ENCODE measurements around the gene CWF19L1.
"Not testable (repeated sequence)": the region's sequence is repeated elsewhere in the genome, so short reads cannot be mapped to it uniquely, and the experiment has no call there.

CWF19L1 gene

DNA sequence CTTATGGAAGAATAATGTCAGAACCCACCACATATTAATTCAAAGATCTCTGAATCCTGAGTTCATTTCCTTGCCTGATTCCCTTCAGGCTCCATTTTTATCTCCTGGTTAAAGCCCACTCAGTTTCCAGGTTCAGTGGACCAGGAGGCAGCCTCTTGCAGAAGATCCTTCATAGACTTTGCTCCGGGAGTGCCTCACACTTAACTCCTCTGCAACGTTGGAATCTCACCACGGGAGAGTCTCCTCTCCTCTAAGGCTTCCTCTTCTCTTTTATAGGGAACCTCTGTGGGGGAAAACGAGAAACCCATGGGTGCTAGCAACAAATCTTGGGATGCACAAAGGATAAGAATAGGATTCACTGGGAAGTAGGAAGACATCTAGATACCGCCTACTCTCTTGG lies 20.8 kb upstream of the CWF19L1 start:
- peaks cover 23% of the 10 kb centered on the region for H3K4me1 Mint-ChIP-seq
- H3K9me3 Mint-ChIP-seq: no peaks in the 10 kb centered on the region
- TF ChIP-seq, protein P1, sequence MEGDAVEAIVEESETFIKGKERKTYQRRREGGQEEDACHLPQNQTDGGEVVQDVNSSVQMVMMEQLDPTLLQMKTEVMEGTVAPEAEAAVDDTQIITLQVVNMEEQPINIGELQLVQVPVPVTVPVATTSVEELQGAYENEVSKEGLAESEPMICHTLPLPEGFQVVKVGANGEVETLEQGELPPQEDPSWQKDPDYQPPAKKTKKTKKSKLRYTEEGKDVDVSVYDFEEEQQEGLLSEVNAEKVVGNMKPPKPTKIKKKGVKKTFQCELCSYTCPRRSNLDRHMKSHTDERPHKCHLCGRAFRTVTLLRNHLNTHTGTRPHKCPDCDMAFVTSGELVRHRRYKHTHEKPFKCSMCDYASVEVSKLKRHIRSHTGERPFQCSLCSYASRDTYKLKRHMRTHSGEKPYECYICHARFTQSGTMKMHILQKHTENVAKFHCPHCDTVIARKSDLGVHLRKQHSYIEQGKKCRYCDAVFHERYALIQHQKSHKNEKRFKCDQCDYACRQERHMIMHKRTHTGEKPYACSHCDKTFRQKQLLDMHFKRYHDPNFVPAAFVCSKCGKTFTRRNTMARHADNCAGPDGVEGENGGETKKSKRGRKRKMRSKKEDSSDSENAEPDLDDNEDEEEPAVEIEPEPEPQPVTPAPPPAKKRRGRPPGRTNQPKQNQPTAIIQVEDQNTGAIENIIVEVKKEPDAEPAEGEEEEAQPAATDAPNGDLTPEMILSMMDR (IDR thresholded peaks at IDR 0.05; ENCODE audit: unreplicated experiment in 3 of 3): no peak
- peak overlapping the region; percentile 58 to 98 (median 76) for H3K4me3 Mint-ChIP-seq
- H3K36me3 Mint-ChIP-seq (ENCODE audit: low read depth): peaks cover 8% of the 10 kb centered on the region
- peaks cover 27% of the 10 kb centered on the region for H3K27me3 Mint-ChIP-seq (ENCODE audit: low read depth)
- H3K27ac Mint-ChIP-seq: peak overlapping the region in 2 of 3 experiments; percentile 12 to 16

DNA sequence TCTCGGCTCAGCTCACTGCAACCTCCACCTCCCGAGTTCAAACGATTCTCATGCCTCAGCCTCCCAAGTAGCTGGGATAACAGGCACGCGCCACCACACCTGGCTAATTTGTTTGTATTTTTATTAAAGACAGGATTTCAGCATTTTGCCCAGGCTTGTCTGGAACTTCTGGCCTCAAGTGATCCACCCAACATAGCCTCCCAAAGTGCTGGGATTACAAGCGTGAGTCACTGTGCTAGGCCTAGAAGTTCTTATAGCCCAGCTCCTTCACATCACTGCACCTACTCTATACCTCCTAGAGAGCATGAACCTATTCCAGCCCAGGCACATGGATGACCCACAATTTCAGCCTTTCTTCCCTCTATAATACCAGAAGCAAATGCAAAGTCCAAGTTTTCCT lies 20.3 kb upstream of the CWF19L1 start:
- peaks cover 22% of the 10 kb centered on the region for H3K27me3 Mint-ChIP-seq (ENCODE audit: low read depth)
- peaks cover 9% of the 10 kb centered on the region for H3K36me3 Mint-ChIP-seq (ENCODE audit: low read depth)
- H3K9me3 Mint-ChIP-seq: no peaks in the 10 kb centered on the region
- peaks cover 23% of the 10 kb centered on the region for H3K4me1 Mint-ChIP-seq
- peak overlapping the region in 2 of 3 experiments; percentile 12 to 16 for H3K27ac Mint-ChIP-seq
- H3K4me3 Mint-ChIP-seq: peak overlapping the region; percentile 58 to 98 (median 76)
- TF ChIP-seq, protein P1 (IDR thresholded peaks at IDR 0.05; ENCODE audit: unreplicated experiment in 3 of 3): no peak

DNA sequence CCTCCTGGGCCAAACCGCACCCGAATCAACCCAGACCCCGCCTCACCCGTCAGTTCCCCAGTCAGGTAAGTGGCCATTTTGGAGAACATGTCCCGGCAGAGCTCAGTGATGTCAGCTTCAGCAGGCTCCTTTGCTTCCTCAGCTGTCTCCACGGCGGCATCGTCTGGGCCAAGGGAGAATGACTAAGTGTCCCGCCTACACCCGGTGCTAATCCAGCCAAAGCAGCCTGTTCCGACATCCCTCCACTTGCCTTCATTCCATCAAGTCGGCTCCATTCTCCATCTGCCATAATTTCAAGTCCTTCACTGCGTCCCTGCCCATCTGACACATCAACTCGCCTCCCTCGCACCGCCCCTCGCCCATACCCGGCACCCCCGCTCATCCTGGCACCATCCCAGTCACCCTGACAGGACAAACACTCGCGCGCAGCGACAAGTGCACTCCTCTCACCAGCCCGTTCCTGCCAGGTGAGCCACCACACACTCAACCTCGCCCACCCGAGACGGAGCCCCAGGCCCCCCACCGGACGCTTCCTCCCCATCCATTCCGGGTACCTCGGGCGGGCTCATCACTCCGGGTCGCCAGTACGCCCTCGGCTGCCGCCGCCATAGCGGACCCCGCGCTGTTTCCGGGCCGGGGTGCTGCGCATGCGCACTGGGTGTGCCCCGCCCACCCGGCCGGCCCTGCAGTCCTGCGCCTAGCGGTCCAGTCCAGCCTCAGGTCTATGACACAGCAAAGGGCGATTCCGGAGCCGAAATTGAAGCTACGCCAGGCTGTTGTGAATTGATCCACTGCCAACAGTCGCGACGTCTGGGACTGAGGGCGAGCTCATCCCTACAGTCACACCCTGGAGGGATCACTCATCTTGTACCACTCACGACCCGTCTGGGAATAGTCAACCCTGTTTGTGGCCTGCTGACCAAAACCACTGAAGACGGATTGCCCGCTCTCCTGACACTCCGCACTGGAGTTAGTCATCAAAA lies 18.9 kb upstream of the CWF19L1 start, which contains the start of gene BLOC1S2:
Gene BLOC1S2 (minus strand): TSS at position 630 of the 983 bp plus-strand sequence. CDS start 21 bp downstream, at position 609.
- Mint-ChIP-seq H3K9me3 (no peaks in the 10 kb centered on the region), H3K4me1 (peaks cover 23% of the 10 kb centered on the region), H3K27ac (peak within 1 kb of the TSS; percentile 94 to 97 (median 96)), H3K36me3 (ENCODE audit: low read depth) (peaks cover 9% of the 10 kb centered on the region), H3K27me3 (ENCODE audit: low read depth) (peaks cover 12% of the 10 kb centered on the region), H3K4me3 (peak within 1 kb of the TSS; percentile 98 to 100 (median 99))
- TF ChIP-seq, protein P1 (IDR thresholded peaks at IDR 0.05; ENCODE audit: unreplicated experiment in 3 of 3): no peak

DNA sequence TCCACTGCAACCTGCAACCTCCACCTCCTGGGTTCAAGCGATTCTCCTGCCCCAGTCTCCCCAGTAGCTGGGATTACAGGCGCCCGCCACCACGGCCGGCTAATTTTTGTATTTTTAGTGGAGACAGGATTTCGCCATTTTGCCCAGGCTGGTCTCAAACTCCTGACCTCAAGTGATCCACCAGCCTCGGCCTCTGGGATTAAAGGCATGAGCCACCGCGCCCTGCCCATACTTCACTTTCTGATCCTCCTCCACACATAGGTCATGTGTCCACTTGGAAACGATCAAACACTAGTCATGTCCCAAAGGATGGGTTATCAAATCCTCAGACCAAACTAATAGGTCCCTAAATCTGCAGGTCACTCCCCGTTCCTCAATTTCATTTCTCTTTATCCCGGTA lies 17.9 kb upstream of the CWF19L1 start:
- H3K4me1 Mint-ChIP-seq: peaks cover 23% of the 10 kb centered on the region
- peak overlapping the region; percentile 98 to 100 (median 99) for H3K4me3 Mint-ChIP-seq
- H3K27me3 Mint-ChIP-seq (ENCODE audit: low read depth); H3K9me3 Mint-ChIP-seq: not testable (repeated sequence)
- peak overlapping the region; percentile 94 to 97 (median 96) for H3K27ac Mint-ChIP-seq
- peaks cover 17% of the 10 kb centered on the region for H3K36me3 Mint-ChIP-seq (ENCODE audit: low read depth)

DNA sequence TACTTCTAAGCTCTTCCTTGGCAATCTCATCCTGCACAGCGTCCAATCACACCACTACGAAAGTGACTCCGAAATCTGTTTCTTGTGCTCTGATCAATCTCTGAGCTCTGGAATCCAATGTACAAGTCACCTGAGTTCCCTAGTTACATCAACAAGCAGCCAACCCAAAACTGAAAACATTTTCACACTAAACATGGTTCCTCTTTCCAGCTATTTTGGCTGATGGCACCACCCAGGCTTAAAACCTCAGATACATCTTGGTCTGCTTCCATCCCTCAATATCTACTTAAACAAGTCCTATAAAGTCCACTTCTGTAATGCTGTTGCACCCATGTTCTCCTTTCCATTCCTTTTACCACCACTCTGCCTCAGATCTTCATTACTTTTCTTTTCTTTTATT lies 15.5 kb upstream of the CWF19L1 start:
- Mint-ChIP-seq H3K27me3 (ENCODE audit: low read depth) (peaks cover 3% of the 10 kb centered on the region), H3K36me3 (ENCODE audit: low read depth) (peaks cover 33% of the 10 kb centered on the region)
- TF ChIP-seq, protein P1 (IDR thresholded peaks at IDR 0.05; ENCODE audit: unreplicated experiment in 3 of 3): no peak

DNA sequence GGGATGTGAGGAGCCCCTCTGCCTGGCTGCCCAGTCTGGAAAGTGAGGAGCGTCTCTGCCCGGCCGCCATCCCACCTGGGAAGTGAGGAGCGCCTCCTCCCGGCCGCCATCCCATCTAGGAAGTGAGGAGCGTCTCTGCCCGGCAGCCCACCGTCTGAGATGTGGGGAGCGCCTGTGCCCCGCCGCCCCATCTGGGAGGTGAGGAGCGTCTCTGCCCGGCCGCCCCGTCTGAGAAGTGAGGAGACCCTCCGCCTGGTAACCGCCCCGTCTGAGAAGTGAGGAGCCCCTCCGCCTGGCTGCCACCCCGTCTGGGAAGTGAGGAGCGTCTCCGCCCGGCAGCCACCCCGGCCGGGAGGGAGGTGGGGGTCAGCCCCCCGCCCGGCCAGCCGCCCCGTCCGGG lies 9.5 kb upstream of the CWF19L1 start:
- not testable (repeated sequence) for H3K27ac Mint-ChIP-seq; H3K27me3 Mint-ChIP-seq (ENCODE audit: low read depth); H3K4me1 Mint-ChIP-seq; H3K4me3 Mint-ChIP-seq; H3K9me3 Mint-ChIP-seq
- H3K36me3 Mint-ChIP-seq (ENCODE audit: low read depth): peaks cover 60% of the 10 kb centered on the region

More for the DNA sequence above, 15.5 kb upstream of the CWF19L1 start:
- peaks cover 23% of the 10 kb centered on the region for H3K4me1 Mint-ChIP-seq
- no peak overlapping the region for H3K4me3 Mint-ChIP-seq
- H3K9me3 Mint-ChIP-seq: no peaks in the 10 kb centered on the region
- no peak overlapping the region for H3K27ac Mint-ChIP-seq

All from nephron (organoid).